ENCODE data around the gene DNAJC15.
A peak's percentile ranks its signal among the peaks of the same experiment; 100 is the strongest.
"Not testable (repeated sequence)": the region's sequence is repeated elsewhere in the genome, so short reads cannot be mapped to it uniquely, and the experiment has no call there.

DNAJC15 gene

GRCh38 chr13:43046259-43046658 is 22.9 kb downstream of the DNAJC15 start:
- DNase-seq (ENCODE audit: low read depth, low spot score): no peak
- no peak overlapping the region for H3K4me3 ChIP-seq (ENCODE audit: low read depth, low read length)
- POLR2A ChIA-PET: interaction anchor here (1.3 kb wide), 1 partner anchor 23 kb away, joined by 4 read pairs; no protein-coding TSS in a partner anchor
- no peak for TF ChIP-seq CTCF (IDR thresholded peaks at IDR 0.05; ENCODE audit: insufficient read depth, low read length, missing control alignments)
- CTCF ChIA-PET: interaction anchor here (0.7 kb wide), 1 partner anchor 76 kb away, joined by 3 read pairs; no protein-coding TSS in a partner anchor

- peak; percentile 46 for DNase-seq (ENCODE audit: low read depth, low spot score)
- TF ChIP-seq CTCF (IDR thresholded peaks at IDR 0.05; ENCODE audit: insufficient read depth, low read length, missing control alignments): no peak
- ChIA-PET POLR2A (interaction anchor here (1.3 kb wide), 1 partner anchor 58 kb away, joined by 5 read pairs; no protein-coding TSS in a partner anchor), CTCF (no interaction called here)
- peak overlapping the region; percentile 52 for H3K4me3 ChIP-seq (ENCODE audit: low read depth, low read length)
These were observed 31.7 kb downstream of the DNAJC15 start for GRCh38 chr13:43054803-43055802.

- POLR2A ChIA-PET: interaction anchor here (1.3 kb wide), 1 partner anchor 61 kb away, joined by 4 read pairs; no protein-coding TSS in a partner anchor
- no peak overlapping the region for H3K4me3 ChIP-seq (ENCODE audit: low read depth, low read length)
- CTCF ChIA-PET: interaction anchor here (1.1 to 1.8 kb wide), 2 partner anchors 14 to 88 kb away, joined by 3 to 4 read pairs; no protein-coding TSS in a partner anchor
- no peak for DNase-seq (ENCODE audit: low read depth, low spot score)
- no peak for TF ChIP-seq CTCF (IDR thresholded peaks at IDR 0.05; ENCODE audit: insufficient read depth, low read length, missing control alignments)
These were observed 34.4 kb downstream of the DNAJC15 start for GRCh38 chr13:43057653-43058317.

GRCh38 chr13:43058318-43058674 is 34.9 kb downstream of the DNAJC15 start:
- no peak overlapping the region for H3K4me3 ChIP-seq (ENCODE audit: low read depth, low read length)
- DNase-seq (ENCODE audit: low read depth, low spot score): peak; percentile 56
- no peak for TF ChIP-seq CTCF (IDR thresholded peaks at IDR 0.05; ENCODE audit: insufficient read depth, low read length, missing control alignments)
- ChIA-PET CTCF (interaction anchor here (1.1 to 1.2 kb wide), 2 partner anchors 13 to 19 kb away, joined by 3 read pairs; no protein-coding TSS in a partner anchor), POLR2A (interaction anchor here (1.3 kb wide), 1 partner anchor 61 kb away, joined by 4 read pairs; no protein-coding TSS in a partner anchor)

GRCh38 chr13:43058831-43059230 is 35.4 kb downstream of the DNAJC15 start:
- no peak for DNase-seq (ENCODE audit: low read depth, low spot score)
- H3K4me3 ChIP-seq (ENCODE audit: low read depth, low read length): no peak overlapping the region
- CTCF ChIA-PET: interaction anchor here (0.9 to 1.3 kb wide), 4 partner anchors 13 to 746 kb away, joined by 3 to 6 read pairs (median 3); no protein-coding TSS in a partner anchor
- TF ChIP-seq CTCF (IDR thresholded peaks at IDR 0.05; ENCODE audit: insufficient read depth, low read length, missing control alignments): no peak
- POLR2A ChIA-PET: no interaction called here

GRCh38 chr13:43059779-43060178 is 36.4 kb downstream of the DNAJC15 start:
- POLR2A ChIA-PET; H3K4me3 ChIP-seq (ENCODE audit: low read depth, low read length); DNase-seq (ENCODE audit: low read depth, low spot score): not testable (repeated sequence)
- CTCF ChIA-PET: interaction anchor here (1.2 to 1.3 kb wide), 2 partner anchors 20 to 90 kb away, joined by 3 to 6 read pairs; no protein-coding TSS in a partner anchor

GRCh38 chr13:43060806-43061205 is 37.4 kb downstream of the DNAJC15 start:
- DNase-seq (ENCODE audit: low read depth, low spot score); H3K4me3 ChIP-seq (ENCODE audit: low read depth, low read length); POLR2A ChIA-PET: not testable (repeated sequence)
- CTCF ChIA-PET: interaction anchor here (0.9 kb wide), 1 partner anchor 91 kb away, joined by 3 read pairs; no protein-coding TSS in a partner anchor
